OCI-LY7 (cell line): Measurements from ENCODE around the gene ZFP69B. TPM values are rescaled to one million over a fixed set of nuclear protein-coding genes. Genes with fewer than 3 reads are reported as not detected.

Source experiments
- BruUV-seq: library from RNA; stranded (reverse); fragments of 400-500 nt; replicated peaks from 2 replicates; lab custom pipeline; 2021; lab: Mats Ljungman, UMichigan
- CTCF ChIA-PET: fragments of 300-600 bp; sonication (Branson Sonifier 250); formaldehyde crosslinking; loops from one replicate; lab custom pipeline; 2022; ENCODE audit warnings: antibody characterized with exemption; ENCODE audit not compliant: unreplicated experiment; lab: Charles Lee
- POLR2A ChIA-PET: fragments of 300-600 bp; sonication (Branson Sonifier 250); formaldehyde crosslinking; loops from one replicate; lab custom pipeline; 2022; ENCODE audit warnings: antibody characterized with exemption; lab: Charles Lee
- DNase-seq: peaks from one replicate; pipeline ENCODE4 v3.0.0-alpha.2; 2015; ENCODE audit warnings: low spot score
- H2AFZ ChIP-seq: fragments of 200-600 bp; sonication (generic), shearing (Covaris generic); 2 replicates; pipeline ENCODE4 v1.6.1; 2014; ENCODE audit warnings: mild to moderate bottlenecking, antibody characterized with exemption, low read length, moderate library complexity
- H3K27ac ChIP-seq: fragments of 200-600 bp; sonication (generic); 2 replicates; pipeline ENCODE4 v1.5.1; 2014; ENCODE audit warnings: mixed run types, low read depth, mild to moderate bottlenecking, moderate library complexity, low read length, inconsistent platforms; ENCODE audit not compliant: poor library complexity, severe bottlenecking
- H3K36me3 ChIP-seq: fragments of 200-600 bp; sonication (generic); 2 replicates; pipeline ENCODE4 v1.6.1; 2014; ENCODE audit warnings: mild to moderate bottlenecking, antibody characterized with exemption, low read length, moderate library complexity, mixed read lengths; ENCODE audit not compliant: insufficient read depth
- H3K4me1 ChIP-seq: fragments of 200-600 bp; sonication (generic); 2 replicates; pipeline ENCODE4 v1.5.1; 2014; ENCODE audit warnings: mild to moderate bottlenecking, low read length; ENCODE audit not compliant: insufficient read depth, poor library complexity, severe bottlenecking
- H3K4me2 ChIP-seq: fragments of 200-600 bp; sonication (generic); 2 replicates; pipeline ENCODE4 v1.6.1; 2014; ENCODE audit warnings: mild to moderate bottlenecking, low read length
- H3K4me3 ChIP-seq: fragments of 200-600 bp; sonication (generic); 2 replicates; pipeline ENCODE4 v1.5.1; 2014; ENCODE audit warnings: mild to moderate bottlenecking, low read depth, low read length; ENCODE audit not compliant: poor library complexity, severe bottlenecking
- H3K79me2 ChIP-seq: fragments of 200-600 bp; sonication (generic); 2 replicates; pipeline ENCODE4 v1.6.1; 2016; ENCODE audit warnings: low read depth, mild to moderate bottlenecking, low read length, moderate library complexity, mixed read lengths; ENCODE audit not compliant: insufficient read depth
- H3K9me2 ChIP-seq: fragments of 200-600 bp; sonication (generic); 2 replicates; pipeline ENCODE4 v1.6.1; 2016; ENCODE audit warnings: mild to moderate bottlenecking, low read length, mixed read lengths; ENCODE audit not compliant: insufficient read depth
- H3K9me3 ChIP-seq: fragments of 200-600 bp; sonication (generic); 2 replicates; pipeline ENCODE4 v1.6.1; 2014; ENCODE audit warnings: mild to moderate bottlenecking, mixed run types, low read length, mixed read lengths
- H4K20me1 ChIP-seq: fragments of 200-600 bp; sonication (generic); 2 replicates; pipeline ENCODE4 v1.6.1; 2014; ENCODE audit warnings: mild to moderate bottlenecking, antibody characterized with exemption, low read length, moderate library complexity, mixed read lengths; ENCODE audit not compliant: insufficient read depth
- CTCF ChIP-seq: fragments of 200-600 bp; sonication (generic); conservative IDR thresholded peaks from 2 replicates; pipeline ENCODE4 v1.5.1; 2014; ENCODE audit warnings: mild to moderate bottlenecking, antibody characterized with exemption, low read length, moderate library complexity, mixed read lengths
- EZH2phosphoT487 ChIP-seq: fragments of 200-600 bp; sonication (generic); IDR thresholded peaks from 2 replicates; pipeline ENCODE4 v1.6.1; 2018; ENCODE audit warnings: low read depth, borderline replicate concordance, mild to moderate bottlenecking, mixed run types, antibody characterized with exemption, low read length, moderate library complexity, mixed read lengths
- intact Hi-C: fragments of 100-400 bp; cut with micrococcal nuclease; formaldehyde crosslinking; loops from one replicate; pipeline ENCODE4 v1.10.0; 2022; ENCODE audit not compliant: unreplicated experiment
- total RNA-seq, 2 experiments: library from RNA; depleted of rRNA in 1 of 2; stranded (reverse); fragments of >200 nt in 1 of 2; shearing (Covaris generic) in 1 of 2; gene quantifications; 2 replicates each; pipeline ENCODE4 v1.2.3, GENCODE V29; 2014 to 2022

The ZFP69B gene
- total RNA-seq, 2 experiments from 2014 or later, result 12.7 to 26.8 TPM

GRCh38 chr1:40416709-40417108 is 33.6 kb upstream of the ZFP69B start:
- Histone ChIP-seq H3K9me3 (no peaks in the 10 kb centered on the region), H2AFZ (no peak overlapping the region), H3K4me2 (no peak overlapping the region), H4K20me1 (no peaks in the 10 kb centered on the region), H3K27ac (no peak overlapping the region), H3K4me1 (no peaks in the 10 kb centered on the region), H3K36me3 (peaks cover 95% of the 10 kb centered on the region), H3K4me3 (no peak overlapping the region), H3K79me2 (no peaks in the 10 kb centered on the region), H3K9me2 (no peaks in the 10 kb centered on the region)
- ChIA-PET CTCF (no interaction called here), POLR2A (interaction anchor here (0.6 to 0.7 kb wide), 2 partner anchors 12 to 248 kb away, joined by 4 read pairs; no protein-coding TSS in a partner anchor)
- no TSS peak for BruUV-seq
- no peak for DNase-seq
- intact Hi-C loops, result no loop called here
- TF ChIP-seq EZH2phosphoT487, result no peak
- TF ChIP-seq CTCF, result no peak

GRCh38 chr1:40421431-40422384 is 28.6 kb upstream of the ZFP69B start:
- POLR2A ChIA-PET, result interaction anchor here (0.6 kb wide), 1 partner anchor 328 kb away, joined by 4 read pairs; no protein-coding TSS in a partner anchor
- Histone ChIP-seq H3K4me1 (no peaks in the 10 kb centered on the region), H3K9me3 (no peaks in the 10 kb centered on the region), H3K4me2 (no peak overlapping the region), H3K4me3 (no peak overlapping the region), H2AFZ (no peak overlapping the region), H3K36me3 (peaks cover 79% of the 10 kb centered on the region), H3K79me2 (no peaks in the 10 kb centered on the region), H4K20me1 (no peaks in the 10 kb centered on the region), H3K27ac (no peak overlapping the region), H3K9me2 (no peaks in the 10 kb centered on the region)
- no peak for DNase-seq
- intact Hi-C loops, result no loop called here
- no peak for TF ChIP-seq CTCF
- no peak for TF ChIP-seq EZH2phosphoT487
- BruUV-seq, result no TSS peak
- CTCF ChIA-PET, result interaction anchor here (1.0 kb wide), 1 partner anchor 16 kb away, joined by 3 read pairs; no protein-coding TSS in a partner anchor
